A549 (cell line): ENCODE results near the gene MCFD2. TPM values are rescaled to one million over a fixed set of nuclear protein-coding genes. Genes with fewer than 3 reads are reported as not detected.

Source experiments
- ATAC-seq, 2 experiments: fragments of 200-7000 bp in 1 of 2; fragments of >200 bp in 1 of 2; cut with Nextera tagmentation in 1 of 2; cut with Tn5 transposase in 1 of 2; 3 replicates each; pipeline versions ENCODE4 v1.8.0 to v1.9.1; 2018 to 2020; ENCODE audit warnings: mild to moderate bottlenecking in 1 of 2, moderate library complexity in 1 of 2
- CTCF ChIA-PET: fragments of 300-600 bp; sonication (Branson Sonifier 250); formaldehyde crosslinking; extraction: SDS; loops from one replicate; lab custom pipeline; 2021; ENCODE audit warnings: antibody characterized with exemption, inconsistent platforms; lab: Yijun Ruan, JAX
- POLR2A ChIA-PET: fragments of 350-600 bp; formaldehyde crosslinking; extraction: SDS; loops from one replicate; lab custom pipeline; 2021; ENCODE audit warnings: antibody characterized with exemption, inconsistent platforms; lab: Yijun Ruan, JAX
- DNase-seq, 2 experiments: peaks; one replicate each; pipeline versions ENCODE4 v3.0.0 to v3.0.0-alpha.2; 2011 to 2016; ENCODE audit warnings: low read depth in 1 of 2, low spot score in 1 of 2
- FAIRE-seq: peaks from 2 replicates; lab custom pipeline; 2011; peaks lifted over from hg19 to GRCh38; lab: Jason Lieb, UNC
- H3K27ac ChIP-seq, 2 experiments: fragments of >200 bp; sonication (Bioruptor Twin); formaldehyde crosslinking; 3 replicates each; pipeline ENCODE4 v1.5.1; 2016 to 2017
- H3K4me1 ChIP-seq: fragments of >200 bp; sonication (Bioruptor Twin); formaldehyde crosslinking; 3 replicates; pipeline ENCODE4 v1.6.1; 2016
- H3K4me2 ChIP-seq: fragments of >200 bp; sonication (Bioruptor Twin); formaldehyde crosslinking; 3 replicates; pipeline ENCODE4 v1.6.1; 2016
- H3K4me3 ChIP-seq: fragments of >200 bp; sonication (Bioruptor Twin); formaldehyde crosslinking; 3 replicates; pipeline ENCODE4 v1.5.1; 2016
- H3K9me3 ChIP-seq: fragments of >200 bp; sonication (Bioruptor Twin); formaldehyde crosslinking; 3 replicates; pipeline ENCODE4 v1.6.1; 2016
- BCL3 ChIP-seq: fragments of >200 bp; sonication (Bioruptor Twin); formaldehyde crosslinking; IDR thresholded peaks from 3 replicates; pipeline ENCODE4 v1.6.1; 2016
- CBX2 ChIP-seq: fragments of 200-600 bp; sonication (generic); IDR thresholded peaks from 2 replicates; pipeline ENCODE4 v1.6.1; 2016; ENCODE audit warnings: low read depth, mild to moderate bottlenecking, borderline replicate concordance
- CBX8 ChIP-seq: fragments of 200-600 bp; sonication (generic); IDR thresholded peaks from 2 replicates; pipeline ENCODE4 v1.6.1; 2016
- CEBPB ChIP-seq, 2 experiments: fragments of >200 bp in 1 of 2; sonication (Bioruptor Twin) in 1 of 2; formaldehyde crosslinking in 1 of 2; IDR thresholded peaks; 2 replicates each; pipeline ENCODE4 v1.6.1; 2012 to 2016
- CHD2 ChIP-seq: fragments of 150-350 bp; IDR thresholded peaks from 2 replicates; pipeline ENCODE4 v1.6.1; 2014; ENCODE audit warnings: low read length; ENCODE audit not compliant: partially characterized antibody
- CHD4 ChIP-seq: fragments of 200-600 bp; sonication (generic); IDR thresholded peaks from 2 replicates; pipeline ENCODE4 v1.6.1; 2016; ENCODE audit warnings: antibody characterized with exemption, mild to moderate bottlenecking, borderline replicate concordance
- ELK1 ChIP-seq: fragments of 150-350 bp; IDR thresholded peaks from 2 replicates; pipeline ENCODE4 v1.6.1; 2014; ENCODE audit warnings: low read depth, mild to moderate bottlenecking, low read length
- ESRRA ChIP-seq: fragments of 150-350 bp; IDR thresholded peaks from 2 replicates; pipeline ENCODE4 v1.6.1; 2014; ENCODE audit warnings: mild to moderate bottlenecking, low read length, borderline replicate concordance
- FOSL2 ChIP-seq, 2 experiments: fragments of 450-650 bp in 1 of 2; fragments of >200 bp in 1 of 2; sonication (Bioruptor Twin) in 1 of 2; formaldehyde crosslinking; IDR thresholded peaks; 2 replicates each; pipeline versions ENCODE4 v1.5.0 to v1.6.1; 2016 to 2020; ENCODE audit warnings: mild to moderate bottlenecking in 1 of 2, moderate library complexity in 1 of 2
- HEYL ChIP-seq: fragments of 250-450 bp; sonication (Bioruptor Pico); IDR thresholded peaks from 2 replicates; pipeline ENCODE4 v1.8.0; 2021; ENCODE audit warnings: mild to moderate bottlenecking, moderate library complexity
- KDM1A ChIP-seq: fragments of 200-600 bp; sonication (generic); IDR thresholded peaks from 2 replicates; pipeline ENCODE4 v1.6.1; 2016; ENCODE audit warnings: low read depth, mild to moderate bottlenecking
- KDM5A ChIP-seq: fragments of 200-600 bp; sonication (generic); IDR thresholded peaks from 2 replicates; pipeline ENCODE4 v1.6.1; 2016; ENCODE audit warnings: antibody characterized with exemption, mild to moderate bottlenecking
- NFE2L2 ChIP-seq: fragments of 150-350 bp; conservative IDR thresholded peaks from 2 replicates; pipeline ENCODE4 v1.6.1; 2014; ENCODE audit warnings: low read length
- POLR2A ChIP-seq: IDR thresholded peaks from 2 replicates; pipeline ENCODE4 v1.6.1; 2012; ENCODE audit warnings: mild to moderate bottlenecking, low read length
- RFX5 ChIP-seq: fragments of 450-650 bp; IDR thresholded peaks from 2 replicates; pipeline ENCODE4 v1.7.1; 2014; ENCODE audit warnings: antibody characterized with exemption, mild to moderate bottlenecking, moderate library complexity
- SREBF2 ChIP-seq: fragments of 450-650 bp; IDR thresholded peaks from 2 replicates; pipeline ENCODE4 v1.6.1; 2014; ENCODE audit warnings: mild to moderate bottlenecking, moderate library complexity
- ZFP36 ChIP-seq: fragments of 450-650 bp; IDR thresholded peaks from 2 replicates; pipeline ENCODE4 v1.6.1; 2014; ENCODE audit warnings: borderline replicate concordance; ENCODE audit not compliant: partially characterized antibody
- ZSCAN20 ChIP-seq: fragments of 250-450 bp; sonication (Bioruptor Pico); IDR thresholded peaks from 2 replicates; pipeline ENCODE4 v1.8.0; 2022; ENCODE audit warnings: mild to moderate bottlenecking, moderate library complexity
- WGBS: methylation state at CpG from one replicate; pipeline ENCODE4 v1.1.6; 2017; ENCODE audit errors: missing lambda C conversion rate; 5-methylcytosine and 5-hydroxymethylcytosine counted together
- polyA plus RNA-seq, 4 experiments: library from polyadenylated mRNA; depleted of rRNA in 3 of 4; stranded (reverse); fragments of >200 nt; fragmentation: RNase III in 1 of 4; extraction: RNeasy Plus Mini Kit Qiagen cat#74134 plus additional on column Dnase treatment in 1 of 4; gene quantifications; 2 replicates in 3 of 4; 3 replicates in 1 of 4; pipeline ENCODE4 v1.2.3, GENCODE V29; 2011 to 2017

MCFD2 gene
- polyA plus RNA-seq, 2 of the 4 experiments (the other 2 are of a cell fraction), result 118 to 210 TPM

- TF ChIP-seq CBX2 (no peak), ZSCAN20 (CRISPR knock-in tag) (no peak), KDM1A (no peak), CBX8 (no peak), KDM5A (no peak), POLR2A (no peak), RFX5 (no peak), ELK1 (no peak), ZFP36 (no peak)
These were observed 45.4 kb downstream of the MCFD2 start (continued) for GRCh38 chr2:46870051-46870839.

GRCh38 chr2:46869621-46870020 lies 46.0 kb downstream of the MCFD2 start:
- ATAC-seq (no peak), FAIRE-seq (no peak), DNase-seq (no peak)
- Histone ChIP-seq H3K9me3 (peaks cover 27% of the 10 kb centered on the region), H3K4me3 (no peak overlapping the region), H3K27ac (peak overlapping the region; percentile 90 to 91), H3K4me1 (peaks cover 33% of the 10 kb centered on the region), H3K4me2 (no peak overlapping the region)
- no peak for TF ChIP-seq HEYL (CRISPR knock-in tag)
- no peak for TF ChIP-seq CEBPB (IDR thresholded peaks at IDR 0.05)
- no peak for TF ChIP-seq ESRRA
- TF ChIP-seq FOSL2 (IDR thresholded peaks at IDR 0.05), result no peak
- no peak for TF ChIP-seq FOSL2 (CRISPR knock-in tag; IDR thresholded peaks at IDR 0.05)
- TF ChIP-seq CBX8, result no peak
- POLR2A ChIA-PET, result no interaction called here
- CTCF ChIA-PET, result interaction anchor here (0.9 to 4.2 kb wide), 7 partner anchors 9 to 454 kb away, joined by 3 to 14 read pairs (median 3); no protein-coding TSS in a partner anchor
- WGBS, result 93% methylated on average over 3 of the region's 3 CpGs

GRCh38 chr2:46866770-46867246 lies 48.8 kb downstream of the MCFD2 start:
- ChIA-PET POLR2A (no interaction called here), CTCF (interaction anchor here (0.9 to 2.2 kb wide), 4 partner anchors 8 to 22 kb away, joined by 4 to 15 read pairs (median 4); no protein-coding TSS in a partner anchor)
- ATAC-seq (no peak), DNase-seq (no peak), FAIRE-seq (no peak)
- Histone ChIP-seq H3K4me2 (no peak overlapping the region), H3K27ac (peak overlapping the region; percentile 91 to 97), H3K4me3 (no peak overlapping the region), H3K4me1 (peaks cover 20% of the 10 kb centered on the region), H3K9me3 (peaks cover 20% of the 10 kb centered on the region)
- TF ChIP-seq CEBPB (IDR thresholded peaks at IDR 0.05) (no peak), SREBF2 (no peak), CHD2 (no peak), NFE2L2 (no peak), BCL3 (no peak), CHD4 (no peak), ELK1 (no peak)
- 90% methylated on average over 11 of the region's 11 CpGs for WGBS
